ENCODE results near the gene STUM.

GRCh38 chr1:226568077-226568831 is 19.7 kb downstream of the STUM start:
- TF ChIP-seq TAF1 (IDR thresholded peaks at IDR 0.05; ENCODE audit: low read depth, low read length): no peak
- no peak for TF ChIP-seq SUZ12 (IDR thresholded peaks at IDR 0.05; ENCODE audit: low read length)
- TF ChIP-seq CTCF (IDR thresholded peaks at IDR 0.05; ENCODE audit: control extremely low read depth in 1 of 3, insufficient read depth in 1 of 3, low read depth in 1 of 3, low read length in 3 of 3): peak; percentile 62 to 81 (median 74)
- TF ChIP-seq CBX5 (IDR thresholded peaks at IDR 0.05; ENCODE audit: low read depth, low read length): no peak
- no peak for TF ChIP-seq CHD1 (IDR thresholded peaks at IDR 0.05; ENCODE audit: low read depth, low read length)
- no peak for TF ChIP-seq TCF12 (IDR thresholded peaks at IDR 0.05; ENCODE audit: low read depth, low read length)
- TF ChIP-seq POLR2A (IDR thresholded peaks at IDR 0.05; ENCODE audit: control extremely low read depth in 1 of 2, low read depth in 2 of 2, low read length in 2 of 2): no peak
- peak; percentile 57 to 64; a peak in 3 of 4 replicates for TF ChIP-seq RAD21 (IDR thresholded peaks at IDR 0.05 in 1 of 2, conservative IDR thresholded peaks at IDR 0.05 in 1 of 2; ENCODE audit: low read depth in 2 of 2, low read length in 2 of 2)

Measured in H1 (cell line).